Neural cell (in vitro differentiated cells): ENCODE results near the gene HOXA1. TPM values are rescaled to one million over a fixed set of nuclear protein-coding genes. Genes with fewer than 3 reads are reported as not detected.

Experiments used
- H2AFZ ChIP-seq: fragments of 200-600, 300-800 bp; sonication (generic), shearing (Covaris generic); 2 replicates; pipeline ENCODE4 v1.6.0; 2014; ENCODE audit warnings: low read depth, mild to moderate bottlenecking, antibody characterized with exemption, low read length, moderate library complexity
- H3F3A ChIP-seq: fragments of 200-600 bp; shearing (Covaris generic); 2 replicates; pipeline ENCODE4 v1.6.1; 2016; ENCODE audit warnings: mild to moderate bottlenecking, moderate library complexity, mixed read lengths, antibody characterized with exemption, low read length; ENCODE audit not compliant: insufficient read depth, poor library complexity, severe bottlenecking
- H3K27ac ChIP-seq: fragments of 200-600, 300-800 bp; sonication (generic), shearing (Covaris generic); 2 replicates; pipeline ENCODE4 v1.5.1; 2014; ENCODE audit warnings: mild to moderate bottlenecking, low read length, moderate library complexity
- H3K27me3 ChIP-seq: fragments of 300-800, 200-600 bp; sonication (generic), shearing (Covaris generic); 2 replicates; pipeline ENCODE4 v1.6.0; 2014; ENCODE audit warnings: mild to moderate bottlenecking, low read depth, low read length, moderate library complexity; ENCODE audit not compliant: insufficient read depth
- H3K36me3 ChIP-seq: fragments of 300-800, 200-600 bp; sonication (generic), shearing (Covaris generic); 2 replicates; pipeline ENCODE4 v1.5.1; 2014; ENCODE audit warnings: mild to moderate bottlenecking, antibody characterized with exemption, low read length, moderate library complexity; ENCODE audit not compliant: insufficient read depth
- H3K4me2 ChIP-seq: fragments of 300-800, 200-600 bp; sonication (generic), shearing (Covaris generic); 2 replicates; pipeline ENCODE4 v1.6.0; 2014; ENCODE audit warnings: mild to moderate bottlenecking, low read length
- H3K4me3 ChIP-seq: fragments of 300-800, 200-600 bp; sonication (generic), shearing (Covaris generic); 2 replicates; pipeline ENCODE4 v1.5.1; 2014; ENCODE audit warnings: mild to moderate bottlenecking, low read length, moderate library complexity
- H3K79me2 ChIP-seq: fragments of 200-600 bp; shearing (Covaris generic); replicated peaks from 2 replicates; pipeline ENCODE4 v1.6.0; 2014; ENCODE audit warnings: mild to moderate bottlenecking, low read length, moderate library complexity; ENCODE audit not compliant: insufficient read depth
- H3K9ac ChIP-seq: fragments of 300-800, 200-600 bp; sonication (generic), shearing (Covaris generic); 2 replicates; pipeline ENCODE4 v1.6.1; 2016; ENCODE audit warnings: mild to moderate bottlenecking, low read length, mixed read lengths
- H3K9me2 ChIP-seq: fragments of 200-600 bp; shearing (Covaris generic); 2 replicates; pipeline ENCODE4 v1.6.1; 2016; ENCODE audit warnings: mild to moderate bottlenecking, low read length, mixed read lengths; ENCODE audit not compliant: insufficient read depth
- H3K9me3 ChIP-seq: fragments of 200-600, 300-800 bp; sonication (generic), shearing (Covaris generic); 2 replicates; pipeline ENCODE4 v1.6.1; 2016; ENCODE audit warnings: mild to moderate bottlenecking, mixed run types, low read length, moderate library complexity, mixed read lengths
- H4K20me1 ChIP-seq: fragments of 200-600 bp; shearing (Covaris generic); 2 replicates; pipeline ENCODE4 v1.6.1; 2016; ENCODE audit warnings: mild to moderate bottlenecking, mixed run types; ENCODE audit not compliant: insufficient read depth
- CTCF ChIP-seq: fragments of 450-650 bp; IDR thresholded peaks from 2 replicates; pipeline ENCODE4 v1.5.1; 2014; ENCODE audit warnings: antibody characterized with exemption, mild to moderate bottlenecking, moderate library complexity; ENCODE audit not compliant: poor library complexity, severe bottlenecking
- EP300 ChIP-seq: fragments of 450-650 bp; conservative IDR thresholded peaks from 2 replicates; pipeline ENCODE4 v1.6.1; 2014; ENCODE audit warnings: antibody characterized with exemption, mild to moderate bottlenecking, moderate library complexity; ENCODE audit not compliant: poor library complexity, severe bottlenecking
- EZH2 ChIP-seq: fragments of 200-600, 300-800 bp; shearing (Covaris generic), sonication (generic); IDR thresholded peaks from 2 replicates; pipeline ENCODE4 v1.6.1; 2014; ENCODE audit warnings: antibody characterized with exemption, low read length, borderline replicate concordance, mild to moderate bottlenecking; ENCODE audit not compliant: insufficient read depth, poor library complexity, severe bottlenecking
- MXI1 ChIP-seq: fragments of 450-650 bp; conservative IDR thresholded peaks from 2 replicates; pipeline ENCODE4 v1.6.1; 2014; ENCODE audit warnings: antibody characterized with exemption, mild to moderate bottlenecking; ENCODE audit not compliant: poor library complexity, severe bottlenecking
- POLR2AphosphoS5 ChIP-seq: IDR thresholded peaks from 2 replicates; pipeline ENCODE4 v1.6.1; 2012
- RAD21 ChIP-seq: fragments of 450-650 bp; conservative IDR thresholded peaks from 2 replicates; pipeline ENCODE4 v1.6.1; 2014; ENCODE audit warnings: antibody characterized with exemption, mild to moderate bottlenecking, moderate library complexity
- SMC3 ChIP-seq: fragments of 450-650 bp; conservative IDR thresholded peaks from 2 replicates; pipeline ENCODE4 v1.6.1; 2014; ENCODE audit warnings: antibody characterized with exemption, mild to moderate bottlenecking, moderate library complexity; ENCODE audit not compliant: poor library complexity
- TAF1 ChIP-seq: IDR thresholded peaks from 2 replicates; pipeline ENCODE4 v1.6.1; 2012; ENCODE audit warnings: low read depth
- polyA plus RNA-seq: library from polyadenylated mRNA; depleted of rRNA; stranded (reverse); fragments of >200 nt; gene quantifications from 2 replicates; pipeline ENCODE4 v1.2.3, GENCODE V29; 2014
- TF ChIP-seq, protein P1 (sequence below): IDR thresholded peaks from 2 replicates; pipeline ENCODE4 v1.6.1; 2012; ENCODE audit warnings: borderline replicate concordance

Gene HOXA1
- polyA plus RNA-seq, 1 donor from 2014 or later, result not detected

- H2AFZ ChIP-seq, result no peak overlapping the region
- H4K20me1 ChIP-seq, result no peaks in the 10 kb centered on the region
- H3K27ac ChIP-seq, result no peak overlapping the region
- H3K36me3 ChIP-seq, result no peaks in the 10 kb centered on the region
- peaks cover 16% of the 10 kb centered on the region for H3K9me3 ChIP-seq
- H3K79me2 ChIP-seq, result no peaks in the 10 kb centered on the region
- no peaks in the 10 kb centered on the region for H3F3A ChIP-seq
- H3K4me2 ChIP-seq, result no peak overlapping the region
- no peaks in the 10 kb centered on the region for H3K9me2 ChIP-seq
- no peak overlapping the region for H3K9ac ChIP-seq
- no peak overlapping the region for H3K4me3 ChIP-seq
- peaks cover 98% of the 10 kb centered on the region for H3K27me3 ChIP-seq
- TF ChIP-seq, protein P1, sequence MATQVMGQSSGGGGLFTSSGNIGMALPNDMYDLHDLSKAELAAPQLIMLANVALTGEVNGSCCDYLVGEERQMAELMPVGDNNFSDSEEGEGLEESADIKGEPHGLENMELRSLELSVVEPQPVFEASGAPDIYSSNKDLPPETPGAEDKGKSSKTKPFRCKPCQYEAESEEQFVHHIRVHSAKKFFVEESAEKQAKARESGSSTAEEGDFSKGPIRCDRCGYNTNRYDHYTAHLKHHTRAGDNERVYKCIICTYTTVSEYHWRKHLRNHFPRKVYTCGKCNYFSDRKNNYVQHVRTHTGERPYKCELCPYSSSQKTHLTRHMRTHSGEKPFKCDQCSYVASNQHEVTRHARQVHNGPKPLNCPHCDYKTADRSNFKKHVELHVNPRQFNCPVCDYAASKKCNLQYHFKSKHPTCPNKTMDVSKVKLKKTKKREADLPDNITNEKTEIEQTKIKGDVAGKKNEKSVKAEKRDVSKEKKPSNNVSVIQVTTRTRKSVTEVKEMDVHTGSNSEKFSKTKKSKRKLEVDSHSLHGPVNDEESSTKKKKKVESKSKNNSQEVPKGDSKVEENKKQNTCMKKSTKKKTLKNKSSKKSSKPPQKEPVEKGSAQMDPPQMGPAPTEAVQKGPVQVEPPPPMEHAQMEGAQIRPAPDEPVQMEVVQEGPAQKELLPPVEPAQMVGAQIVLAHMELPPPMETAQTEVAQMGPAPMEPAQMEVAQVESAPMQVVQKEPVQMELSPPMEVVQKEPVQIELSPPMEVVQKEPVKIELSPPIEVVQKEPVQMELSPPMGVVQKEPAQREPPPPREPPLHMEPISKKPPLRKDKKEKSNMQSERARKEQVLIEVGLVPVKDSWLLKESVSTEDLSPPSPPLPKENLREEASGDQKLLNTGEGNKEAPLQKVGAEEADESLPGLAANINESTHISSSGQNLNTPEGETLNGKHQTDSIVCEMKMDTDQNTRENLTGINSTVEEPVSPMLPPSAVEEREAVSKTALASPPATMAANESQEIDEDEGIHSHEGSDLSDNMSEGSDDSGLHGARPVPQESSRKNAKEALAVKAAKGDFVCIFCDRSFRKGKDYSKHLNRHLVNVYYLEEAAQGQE, result no peak
- no peak for TF ChIP-seq MXI1
- TF ChIP-seq EZH2, result no peak
- no peak for TF ChIP-seq RAD21
- TF ChIP-seq POLR2AphosphoS5, result no peak
- no peak for TF ChIP-seq SMC3
- TF ChIP-seq EP300, result no peak
- no peak for TF ChIP-seq TAF1
These were observed 37.2 kb upstream of the HOXA1 start for GRCh38 chr7:27132978-27133377.

GRCh38 chr7:27132214-27132613 is 36.4 kb upstream of the HOXA1 start:
- H3F3A ChIP-seq, result no peaks in the 10 kb centered on the region
- H4K20me1 ChIP-seq, result no peaks in the 10 kb centered on the region
- no peaks in the 10 kb centered on the region for H3K9me2 ChIP-seq
- H3K27ac ChIP-seq, result no peak overlapping the region
- no peak overlapping the region for H3K4me3 ChIP-seq
- no peak overlapping the region for H2AFZ ChIP-seq
- H3K36me3 ChIP-seq, result no peaks in the 10 kb centered on the region
- H3K4me2 ChIP-seq, result no peak overlapping the region
- H3K9me3 ChIP-seq, result peaks cover 16% of the 10 kb centered on the region
- TF ChIP-seq, protein P1, result no peak
- TF ChIP-seq SMC3 (no peak), EP300 (no peak), RAD21 (no peak), EZH2 (no peak), CTCF (no peak), POLR2AphosphoS5 (no peak)
- H3K9ac ChIP-seq, result no peak overlapping the region
- H3K27me3 ChIP-seq, result peaks cover 98% of the 10 kb centered on the region
- no peaks in the 10 kb centered on the region for H3K79me2 ChIP-seq
